Stomach (tissue), 9 donors: ENCODE measurements around the gene LRSAM1. TPM values are rescaled to one million over a fixed set of nuclear protein-coding genes. Genes with fewer than 3 reads are reported as not detected.

Experiments used
- DNase-seq, 2 donors: peaks; one replicate each; pipeline versions ENCODE4 v3.0.0 to v3.0.0-alpha.2; 2013 to 2019
- H3K27ac ChIP-seq, 5 donors: fragments of 200-600 bp in 4 of 5; sonication (generic) in 4 of 5; one replicate each; pipeline ENCODE4 v1.5.1; 2013 to 2019; ENCODE audit warnings: mild to moderate bottlenecking in 1 of 5, moderate library complexity in 1 of 5
- H3K27me3 ChIP-seq, 3 donors: fragments of 200-600 bp; sonication (generic); one replicate each; pipeline ENCODE4 v1.5.1; 2017 to 2019; ENCODE audit warnings: mixed run types in 1 of 3
- H3K36me3 ChIP-seq, 4 donors: fragments of 200-600 bp; sonication (generic); 1 replicate in 3 of 4; 2 replicates in 1 of 4; pipeline ENCODE4 v1.5.1; 2016 to 2019
- H3K4me1 ChIP-seq, 4 donors: fragments of 200-600 bp; sonication (generic); one replicate each; pipeline ENCODE4 v1.5.1; 2016 to 2019
- H3K4me3 ChIP-seq, 4 donors: fragments of 200-600 bp; sonication (generic) in 3 of 4; one replicate each; pipeline ENCODE4 v1.5.1; 2016 to 2019; ENCODE audit warnings: mild to moderate bottlenecking in 1 of 4
- H3K9me3 ChIP-seq, 4 donors: fragments of 200-600 bp; sonication (generic); one replicate each; pipeline ENCODE4 v1.5.1; 2016 to 2019
- CTCF ChIP-seq, 7 experiments: fragments of 450-650 bp in 4 of 7; fragments of 200-600 bp in 3 of 7; sonication (generic) in 3 of 7; IDR thresholded peaks; one replicate each; pipeline ENCODE4 v1.5.1; 2016 to 2019; ENCODE audit warnings: antibody characterized with exemption in 7 of 7, control low read depth in 2 of 7, mild to moderate bottlenecking in 1 of 7
- EP300 ChIP-seq: sonication (generic); formaldehyde crosslinking; IDR thresholded peaks from one replicate; pipeline ENCODE4 v1.6.1; 2017; ENCODE audit warnings: antibody characterized with exemption
- POLR2A ChIP-seq, 4 donors: fragments of 450-650 bp; IDR thresholded peaks; one replicate each; pipeline ENCODE4 v1.6.1; 2016; ENCODE audit warnings: antibody characterized with exemption in 4 of 4, control low read depth in 2 of 4, mild to moderate bottlenecking in 1 of 4, moderate library complexity in 1 of 4
- POLR2AphosphoS5 ChIP-seq, 3 donors: sonication (generic); formaldehyde crosslinking; IDR thresholded peaks; one replicate each; pipeline ENCODE4 v1.6.1; 2016; ENCODE audit warnings: antibody characterized with exemption in 3 of 3
- WGBS, 5 donors: extraction: QIAGEN DNeasy Blood & Tissue Kit in 3 of 5; methylation state at CpG; one replicate each; pipeline versions ENCODE4 v1.1.5 to v1.1.7; 2013 to 2018; 5-methylcytosine and 5-hydroxymethylcytosine counted together
- intact Hi-C: fragments of 100-400 bp; cut with DNase I; formaldehyde crosslinking; loops from one replicate; pipeline ENCODE4 v1.15.1; 2023; ENCODE audit warnings: low total_unique reads
- polyA plus RNA-seq, 3 donors: library from polyadenylated mRNA; stranded (reverse); fragments of 200-250 nt; gene quantifications; one replicate each; pipeline ENCODE4 v1.2.3, GENCODE V29; 2013
- total RNA-seq, 5 donors: library from RNA; depleted of rRNA; stranded (reverse); fragments of >200 nt; gene quantifications; one replicate each; pipeline versions ENCODE4 v1.1.0 to v1.2.3, GENCODE V29; 2014 to 2016
- donor health status: healthy with polysubstance abuse.
- donor health status: Bipolar disorder and iron deficiency.
- donor health status: healthy.

Gene LRSAM1
- total and polyA plus RNA-seq, 8 donors: 7.2 to 138 (median 14.0) TPM

GRCh38 chr9:127501821-127502343 is 50.6 kb downstream of the LRSAM1 start:
- peaks cover 41 to 90% (median 85%) of the 10 kb centered on the region in 4 donors for H3K36me3 ChIP-seq
- intact Hi-C loops: loop anchor here (2.0 kb wide), 1 partner anchor 85 kb away; no protein-coding TSS in a partner anchor

GRCh38 chr9:127502706-127503378 is 51.5 kb downstream of the LRSAM1 start:
- peaks cover 41 to 90% (median 85%) of the 10 kb centered on the region in 4 donors for H3K36me3 ChIP-seq

More at GRCh38 chr9:127501821-127502343, 50.6 kb downstream of the LRSAM1 start:
- no peaks in the 10 kb centered on the region for H3K9me3 ChIP-seq
- no peak overlapping the region for H3K27ac ChIP-seq
- no peak for DNase-seq
- 85 to 91% (median 88%) methylated on average over 12 of the region's 12 CpGs for WGBS, 5 donors
- H3K27me3 ChIP-seq: no peaks in the 10 kb centered on the region
- no peak overlapping the region for H3K4me3 ChIP-seq
- peaks cover 0 to 34% (median 21%) of the 10 kb centered on the region in 4 donors for H3K4me1 ChIP-seq
- TF ChIP-seq EP300: no peak
- no peak for TF ChIP-seq CTCF (IDR thresholded peaks at IDR 0.05)
- no peak for TF ChIP-seq POLR2AphosphoS5 (IDR thresholded peaks at IDR 0.05)
- no peak for TF ChIP-seq POLR2A (IDR thresholded peaks at IDR 0.05)

DNA sequence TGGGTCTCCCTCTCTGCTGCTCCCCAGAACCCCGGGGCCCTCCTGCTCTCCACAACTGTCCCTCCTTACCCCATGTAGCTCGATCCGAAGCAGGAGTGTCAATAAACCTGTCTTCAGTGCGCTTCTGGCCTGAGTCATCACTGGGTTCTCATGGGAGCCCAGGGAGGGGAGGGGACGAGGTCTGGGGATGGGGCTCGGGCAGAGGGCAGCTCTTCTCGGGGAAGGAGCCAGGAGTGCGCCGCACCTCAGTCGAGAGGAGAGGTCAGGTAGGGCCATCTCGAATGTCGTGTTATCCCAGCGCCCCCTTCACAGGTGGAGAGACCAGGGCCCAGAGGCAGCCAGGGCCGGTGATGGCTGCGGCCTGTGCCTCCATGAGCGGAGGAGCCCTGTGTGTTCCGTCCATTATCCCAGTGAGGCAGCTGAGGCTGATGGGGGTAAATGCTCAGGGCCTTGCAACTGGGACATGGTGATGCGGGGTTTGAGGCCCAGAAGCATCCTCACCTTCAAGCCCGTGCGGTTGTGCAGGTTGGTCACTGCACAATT is 52.1 kb downstream of the LRSAM1 start:
- no peaks in the 10 kb centered on the region for H3K9me3 ChIP-seq
- H3K27ac ChIP-seq: peak overlapping the region in 1 of 5 donors; percentile 58
- no peak overlapping the region for H3K4me3 ChIP-seq
- TF ChIP-seq EP300 (no peak), CTCF (IDR thresholded peaks at IDR 0.05) (no peak), POLR2AphosphoS5 (IDR thresholded peaks at IDR 0.05) (no peak), POLR2A (IDR thresholded peaks at IDR 0.05) (no peak)
- peaks cover 0 to 38% (median 21%) of the 10 kb centered on the region in 4 donors for H3K4me1 ChIP-seq
- WGBS, 5 donors: 88 to 91% (median 89%) methylated on average over 14 to 20 of the region's 20 CpGs
- intact Hi-C loops: loop anchor here (2.0 kb wide), 1 partner anchor 83 kb away; no protein-coding TSS in a partner anchor
- H3K27me3 ChIP-seq: no peaks in the 10 kb centered on the region
- H3K36me3 ChIP-seq: peaks cover 46 to 90% (median 85%) of the 10 kb centered on the region in 4 donors
- peak in 1 of 2 donors; percentile 11 for DNase-seq

More at GRCh38 chr9:127502706-127503378, 51.5 kb downstream of the LRSAM1 start:
- Histone ChIP-seq H3K4me3 (no peak overlapping the region), H3K27ac (no peak overlapping the region), H3K4me1 (peaks cover 0 to 38% (median 21%) of the 10 kb centered on the region in 4 donors), H3K9me3 (no peaks in the 10 kb centered on the region), H3K27me3 (no peaks in the 10 kb centered on the region)
- WGBS, 5 donors: 86 to 92% (median 88%) methylated on average over 10 to 21 of the region's 21 CpGs
- no peak for DNase-seq
- intact Hi-C loops: loop anchor here (2.0 kb wide), 1 partner anchor 84 kb away; no protein-coding TSS in a partner anchor
- TF ChIP-seq POLR2A (IDR thresholded peaks at IDR 0.05): no peak
- no peak for TF ChIP-seq EP300
- TF ChIP-seq POLR2AphosphoS5 (IDR thresholded peaks at IDR 0.05): no peak
- no peak for TF ChIP-seq CTCF (IDR thresholded peaks at IDR 0.05)
